BLaER1 treated with 17β-estradiol and CSF1 and Interleukin-3, amounts not matched to agents 10 nM and 100 nM (cell line): ENCODE data around the gene BBS5.

ENCODE experiments used
- H3K27ac ChIP-seq, 11 experiments: shearing (Covaris generic); formaldehyde crosslinking; 2 replicates each; pipeline ENCODE4 v1.8.1; 2022
- H3K27me3 ChIP-seq, 11 experiments: shearing (Covaris generic); formaldehyde crosslinking; 2 replicates each; pipeline ENCODE4 v1.8.1; 2022
- H3K36me3 ChIP-seq, 11 experiments: shearing (Covaris generic); formaldehyde crosslinking; 2 replicates each; pipeline ENCODE4 v1.8.1; 2022
- H3K4me1 ChIP-seq, 10 experiments: shearing (Covaris generic); formaldehyde crosslinking; 2 replicates each; pipeline ENCODE4 v1.8.1; 2022
- H3K4me2 ChIP-seq, 11 experiments: shearing (Covaris generic); formaldehyde crosslinking; 2 replicates each; pipeline ENCODE4 v1.8.1; 2022
- H3K4me3 ChIP-seq, 10 experiments: shearing (Covaris generic); formaldehyde crosslinking; 2 replicates each; pipeline ENCODE4 v1.8.1; 2022
- H3K9ac ChIP-seq, 11 experiments: shearing (Covaris generic); formaldehyde crosslinking; 2 replicates each; pipeline ENCODE4 v1.8.1; 2022
- H3K9me3 ChIP-seq, 11 experiments: shearing (Covaris generic); formaldehyde crosslinking; replicated peaks in 1 of 11; 2 replicates each; pipeline ENCODE4 v1.8.1; 2022
- H4K20me1 ChIP-seq, 11 experiments: shearing (Covaris generic); formaldehyde crosslinking; 2 replicates each; pipeline ENCODE4 v1.8.1; 2022
- Cebpa-rat ChIP-seq, 11 experiments: shearing (Covaris generic); IDR thresholded peaks; 2 replicates each; pipeline ENCODE4 v1.8.1; 2022

BBS5 gene

GRCh38 chr2:169461143-169461542 lies 18.2 kb upstream of the BBS5 start:
- no peak overlapping the region for H3K4me2 ChIP-seq
- H4K20me1 ChIP-seq: no peaks in the 10 kb centered on the region
- no peak overlapping the region for H3K27ac ChIP-seq
- no peak overlapping the region for H3K9ac ChIP-seq
- H3K27me3 ChIP-seq: no peaks in the 10 kb centered on the region
- H3K4me3 ChIP-seq: no peak overlapping the region
- H3K36me3 ChIP-seq: no peaks in the 10 kb centered on the region
- peaks cover 0 to 8% (median 0%) of the 10 kb centered on the region in 11 experiments; a peak in 2 of 22 replicates for H3K9me3 ChIP-seq
- TF ChIP-seq Cebpa-rat (IDR thresholded peaks at IDR 0.05): no peak
- H3K4me1 ChIP-seq: no peaks in the 10 kb centered on the region

GRCh38 chr2:169462896-169463695 lies 16.2 kb upstream of the BBS5 start:
- no peaks in the 10 kb centered on the region for H4K20me1 ChIP-seq
- H3K4me1 ChIP-seq: no peaks in the 10 kb centered on the region
- no peak overlapping the region for H3K9ac ChIP-seq
- no peaks in the 10 kb centered on the region for H3K27me3 ChIP-seq
- H3K4me2 ChIP-seq: no peak overlapping the region
- peaks cover 0 to 8% (median 0%) of the 10 kb centered on the region in 11 experiments; a peak in 2 of 22 replicates for H3K9me3 ChIP-seq
- H3K27ac ChIP-seq: no peak overlapping the region
- H3K36me3 ChIP-seq: no peaks in the 10 kb centered on the region
- TF ChIP-seq Cebpa-rat (IDR thresholded peaks at IDR 0.05): no peak
- H3K4me3 ChIP-seq: no peak overlapping the region

GRCh38 chr2:169464466-169464865 lies 14.8 kb upstream of the BBS5 start:
- no peaks in the 10 kb centered on the region for H4K20me1 ChIP-seq

GRCh38 chr2:169464882-169465281 lies 14.4 kb upstream of the BBS5 start:
- Histone ChIP-seq H3K4me2 (no peak overlapping the region), H4K20me1 (no peaks in the 10 kb centered on the region), H3K4me1 (no peaks in the 10 kb centered on the region), H3K9me3 (peaks cover 0 to 8% (median 0%) of the 10 kb centered on the region in 11 experiments; a peak in 1 of 22 replicates), H3K9ac (no peak overlapping the region), H3K27ac (no peak overlapping the region), H3K36me3 (no peaks in the 10 kb centered on the region), H3K4me3 (no peak overlapping the region), H3K27me3 (no peaks in the 10 kb centered on the region)
- TF ChIP-seq Cebpa-rat (IDR thresholded peaks at IDR 0.05): no peak

More at GRCh38 chr2:169464466-169464865, 14.8 kb upstream of the BBS5 start:
- H3K27me3 ChIP-seq: no peaks in the 10 kb centered on the region
- no peak overlapping the region for H3K9ac ChIP-seq
- no peak overlapping the region for H3K4me2 ChIP-seq
- peaks cover 0 to 8% (median 0%) of the 10 kb centered on the region in 11 experiments; a peak in 1 of 22 replicates for H3K9me3 ChIP-seq
- no peak for TF ChIP-seq Cebpa-rat (IDR thresholded peaks at IDR 0.05)
- H3K36me3 ChIP-seq: no peaks in the 10 kb centered on the region
- no peaks in the 10 kb centered on the region for H3K4me1 ChIP-seq
- H3K4me3 ChIP-seq: no peak overlapping the region
- no peak overlapping the region for H3K27ac ChIP-seq

- H3K27me3 ChIP-seq: no peaks in the 10 kb centered on the region
- H3K4me3 ChIP-seq: no peak overlapping the region
- H3K9ac ChIP-seq: no peak overlapping the region
- no peak for TF ChIP-seq Cebpa-rat (IDR thresholded peaks at IDR 0.05)
- H3K36me3 ChIP-seq: no peaks in the 10 kb centered on the region
- no peaks in the 10 kb centered on the region for H3K9me3 ChIP-seq
- H3K4me2 ChIP-seq: no peak overlapping the region
- no peaks in the 10 kb centered on the region for H3K4me1 ChIP-seq
- no peak overlapping the region for H3K27ac ChIP-seq
- no peaks in the 10 kb centered on the region for H4K20me1 ChIP-seq
Observed at GRCh38 chr2:169468841-169469240, 10.5 kb upstream of the BBS5 start.

- Histone ChIP-seq H4K20me1 (no peaks in the 10 kb centered on the region), H3K9me3 (no peaks in the 10 kb centered on the region), H3K4me2 (no peak overlapping the region), H3K4me1 (no peaks in the 10 kb centered on the region), H3K9ac (no peak overlapping the region), H3K36me3 (no peaks in the 10 kb centered on the region), H3K27ac (no peak overlapping the region), H3K4me3 (no peak overlapping the region), H3K27me3 (no peaks in the 10 kb centered on the region)
- TF ChIP-seq Cebpa-rat (IDR thresholded peaks at IDR 0.05): no peak
Observed at GRCh38 chr2:169469952-169470572, 9.2 kb upstream of the BBS5 start.

GRCh38 chr2:169472249-169472648 lies 7.0 kb upstream of the BBS5 start:
- Histone ChIP-seq H4K20me1 (no peaks in the 10 kb centered on the region), H3K9me3 (no peaks in the 10 kb centered on the region), H3K36me3 (no peaks in the 10 kb centered on the region), H3K4me3 (no peak overlapping the region), H3K27ac (no peak overlapping the region), H3K4me2 (no peak overlapping the region), H3K4me1 (no peaks in the 10 kb centered on the region), H3K9ac (no peak overlapping the region), H3K27me3 (no peaks in the 10 kb centered on the region)
- no peak for TF ChIP-seq Cebpa-rat (IDR thresholded peaks at IDR 0.05)

GRCh38 chr2:169476459-169476858 lies 2.8 kb upstream of the BBS5 start:
- no peaks in the 10 kb centered on the region for H3K36me3 ChIP-seq
- peaks cover 16 to 25% (median 20%) of the 10 kb centered on the region in 11 experiments for H3K27me3 ChIP-seq
- H3K9ac ChIP-seq: no peak overlapping the region
- no peak for TF ChIP-seq Cebpa-rat (IDR thresholded peaks at IDR 0.05)
- no peaks in the 10 kb centered on the region for H4K20me1 ChIP-seq
- H3K4me1 ChIP-seq: peaks cover 0 to 18% (median 0%) of the 10 kb centered on the region in 10 experiments; a peak in 7 of 20 replicates
- H3K9me3 ChIP-seq: peaks cover 10 to 19% (median 16%) of the 10 kb centered on the region in 11 experiments; a peak in 21 of 22 replicates
- no peak overlapping the region for H3K27ac ChIP-seq
- no peak overlapping the region for H3K4me3 ChIP-seq
- H3K4me2 ChIP-seq: no peak overlapping the region

GRCh38 chr2:169478339-169478738 lies 955 bp upstream of the BBS5 start:
- H4K20me1 ChIP-seq: no peaks in the 10 kb centered on the region
- H3K36me3 ChIP-seq: 0 out of 22 replicates have a peak, but pooled peaks cover 0 to 4% (median 0%) of the 10 kb centered on the region in 11 experiments
- peak overlapping the region in 2 of 11 experiments; percentile 58 to 74; a peak in 4 of 22 replicates for H3K4me2 ChIP-seq
- H3K4me3 ChIP-seq: no peak overlapping the region
- peak overlapping the region in 3 of 11 experiments; percentile 58 to 71 (median 68); a peak in 4 of 22 replicates for H3K27ac ChIP-seq
- H3K9me3 ChIP-seq: peaks cover 10 to 19% (median 16%) of the 10 kb centered on the region in 11 experiments; a peak in 21 of 22 replicates
- peaks cover 16 to 25% (median 20%) of the 10 kb centered on the region in 11 experiments for H3K27me3 ChIP-seq
- no peak for TF ChIP-seq Cebpa-rat (IDR thresholded peaks at IDR 0.05)
- peak overlapping the region in 1 of 11 experiments; percentile 47; a peak in 2 of 22 replicates for H3K9ac ChIP-seq
- H3K4me1 ChIP-seq: peaks cover 0 to 18% (median 0%) of the 10 kb centered on the region in 10 experiments; a peak in 7 of 20 replicates
